D341Med (cell line): ENCODE results near the gene KCNE1.
A peak's percentile ranks its signal among the peaks of the same experiment; 100 is the strongest.

ENCODE experiments used
- DNase-seq: peaks from one replicate; pipeline ENCODE4 v3.0.0; 2012; ENCODE audit warnings: low spot score

KCNE1 gene

GRCh38 chr21:34535886-34536285 is 23.9 kb upstream of the KCNE1 start:
- no peak for DNase-seq

GRCh38 chr21:34534522-34534921 is 22.5 kb upstream of the KCNE1 start:
- DNase-seq = no peak

- DNase-seq = no peak
Observed at GRCh38 chr21:34533938-34534337, 21.9 kb upstream of the KCNE1 start.

GRCh38 chr21:34531399-34531798 is 19.4 kb upstream of the KCNE1 start:
- DNase-seq = no peak

GRCh38 chr21:34530261-34530660 is 18.3 kb upstream of the KCNE1 start:
- DNase-seq = no peak

GRCh38 chr21:34528131-34528561 is 16.1 kb upstream of the KCNE1 start:
- no peak for DNase-seq

- DNase-seq = no peak
Observed at GRCh38 chr21:34526618-34527290, 14.7 kb upstream of the KCNE1 start.

- DNase-seq = no peak
Observed at GRCh38 chr21:34526241-34526617, 14.2 kb upstream of the KCNE1 start.

- no peak for DNase-seq
Observed at GRCh38 chr21:34524646-34525601, 12.9 kb upstream of the KCNE1 start.

- DNase-seq = no peak
Observed at GRCh38 chr21:34523019-34523555, 11.1 kb upstream of the KCNE1 start.

- DNase-seq = no peak
Observed at GRCh38 chr21:34522284-34522683, 10.3 kb upstream of the KCNE1 start.

GRCh38 chr21:34521561-34521960 is 9.6 kb upstream of the KCNE1 start:
- no peak for DNase-seq

- no peak for DNase-seq
Observed at GRCh38 chr21:34520764-34521508, 8.9 kb upstream of the KCNE1 start.

GRCh38 chr21:34520281-34520680 is 8.3 kb upstream of the KCNE1 start:
- no peak for DNase-seq

- no peak for DNase-seq
Observed at GRCh38 chr21:34519694-34520093, 7.7 kb upstream of the KCNE1 start.

- no peak for DNase-seq
Observed at GRCh38 chr21:34519016-34519415, 7.0 kb upstream of the KCNE1 start.

- DNase-seq = no peak
Observed at GRCh38 chr21:34518301-34518700, 6.3 kb upstream of the KCNE1 start.

- DNase-seq = no peak
Observed at GRCh38 chr21:34517491-34518245, 5.7 kb upstream of the KCNE1 start.

GRCh38 chr21:34517039-34517438 is 5.0 kb upstream of the KCNE1 start:
- DNase-seq = no peak

GRCh38 chr21:34514576-34515115 is 2.6 kb upstream of the KCNE1 start:
- DNase-seq = no peak

- DNase-seq = peak; percentile 52
Observed at GRCh38 chr21:34513129-34513675, 1.2 kb upstream of the KCNE1 start.
